Neutrophil (primary cell): ENCODE measurements around the gene SPTBN1.

Source experiments
- H3K27ac ChIP-seq: fragments of 200-600 bp; sonication (generic); 2 replicates; pipeline ENCODE4 v1.5.1; 2016; ENCODE audit warnings: mild to moderate bottlenecking, moderate library complexity
- H3K27me3 ChIP-seq: fragments of 200-600 bp; sonication (generic); 2 replicates; pipeline ENCODE4 v1.6.0; 2016; ENCODE audit warnings: mild to moderate bottlenecking
- H3K36me3 ChIP-seq: fragments of 200-600 bp; sonication (generic); 2 replicates; pipeline ENCODE4 v1.5.1; 2017
- H3K4me1 ChIP-seq, 2 experiments: fragments of 200-600 bp in 1 of 2; sonication (generic) in 1 of 2; 1 replicate in 1 of 2; 2 replicates in 1 of 2; pipeline versions ENCODE4 v1.5.1 to v1.6.1; 2013 to 2016; ENCODE audit warnings: low read depth in 1 of 2, low read length in 1 of 2, mild to moderate bottlenecking in 1 of 2, moderate library complexity in 1 of 2; ENCODE audit not compliant: control insufficient read depth in 1 of 2, insufficient read depth in 1 of 2
- H3K4me3 ChIP-seq, 2 experiments: fragments of 200-600 bp in 1 of 2; sonication (generic) in 1 of 2; 1 replicate in 1 of 2; 2 replicates in 1 of 2; pipeline ENCODE4 v1.5.1; 2013 to 2016; ENCODE audit warnings: low read depth in 1 of 2, low read length in 1 of 2, mild to moderate bottlenecking in 1 of 2, moderate library complexity in 1 of 2
- H3K9me3 ChIP-seq: fragments of 200-600 bp; sonication (generic); 2 replicates; pipeline ENCODE4 v1.5.1; 2016
- CTCF ChIP-seq: fragments of 200-600 bp; sonication (generic); IDR thresholded peaks from 2 replicates; pipeline ENCODE4 v1.5.1; 2016; ENCODE audit warnings: antibody characterized with exemption

The SPTBN1 gene

GRCh38 chr2:54549917-54550518 lies 93.9 kb downstream of the SPTBN1 start:
- H3K36me3 ChIP-seq, result no peaks in the 10 kb centered on the region
- no peaks in the 10 kb centered on the region for H3K27me3 ChIP-seq
- H3K4me3 ChIP-seq, result no peak overlapping the region
- no peak for TF ChIP-seq CTCF
- H3K27ac ChIP-seq, result no peak overlapping the region
- no peaks in the 10 kb centered on the region for H3K4me1 ChIP-seq
- H3K9me3 ChIP-seq, result no peaks in the 10 kb centered on the region

GRCh38 chr2:54550547-54550946 lies 94.4 kb downstream of the SPTBN1 start:
- TF ChIP-seq CTCF, result no peak
- H3K36me3 ChIP-seq, result no peaks in the 10 kb centered on the region
- H3K27me3 ChIP-seq, result no peaks in the 10 kb centered on the region
- no peaks in the 10 kb centered on the region for H3K4me1 ChIP-seq
- no peaks in the 10 kb centered on the region for H3K9me3 ChIP-seq
- H3K4me3 ChIP-seq, result no peak overlapping the region
- no peak overlapping the region for H3K27ac ChIP-seq

GRCh38 chr2:54551123-54551756 lies 95.1 kb downstream of the SPTBN1 start:
- Histone ChIP-seq H3K4me1 (no peaks in the 10 kb centered on the region), H3K9me3 (no peaks in the 10 kb centered on the region), H3K27ac (no peak overlapping the region), H3K4me3 (no peak overlapping the region), H3K36me3 (no peaks in the 10 kb centered on the region), H3K27me3 (no peaks in the 10 kb centered on the region)
- TF ChIP-seq CTCF, result no peak

DNA sequence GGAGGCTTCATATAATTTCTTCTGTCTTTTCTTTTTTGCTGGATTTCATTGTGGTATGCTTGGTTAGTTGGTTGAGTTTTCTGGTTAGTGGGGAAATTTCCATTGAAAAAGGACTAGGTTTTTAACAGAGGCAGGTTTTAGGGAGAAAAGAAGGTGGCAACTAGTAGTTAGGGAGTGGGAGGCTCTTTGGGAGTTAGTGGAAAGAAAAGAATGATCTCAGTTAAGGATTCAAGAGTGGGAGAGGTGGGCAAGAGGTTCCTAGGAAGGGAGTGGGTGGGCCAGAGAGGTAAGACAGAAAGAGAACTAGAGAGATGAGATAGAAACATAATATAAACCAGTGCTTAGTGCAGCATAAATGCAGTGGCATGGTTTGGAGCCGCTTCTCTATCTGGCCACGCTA lies 96.9 kb downstream of the SPTBN1 start:
- TF ChIP-seq CTCF, result no peak
- H3K4me3 ChIP-seq, result no peak overlapping the region
- no peaks in the 10 kb centered on the region for H3K27me3 ChIP-seq
- H3K27ac ChIP-seq, result no peak overlapping the region
- H3K4me1 ChIP-seq, result peaks cover 6 to 7% of the 10 kb centered on the region in 2 experiments
- no peaks in the 10 kb centered on the region for H3K36me3 ChIP-seq
- H3K9me3 ChIP-seq, result no peaks in the 10 kb centered on the region

GRCh38 chr2:54553775-54554174 lies 97.6 kb downstream of the SPTBN1 start:
- Histone ChIP-seq H3K4me3 (no peak overlapping the region), H3K4me1 (peaks cover 6 to 7% of the 10 kb centered on the region in 2 experiments), H3K27ac (no peak overlapping the region), H3K36me3 (no peaks in the 10 kb centered on the region), H3K27me3 (no peaks in the 10 kb centered on the region), H3K9me3 (no peaks in the 10 kb centered on the region)
- no peak for TF ChIP-seq CTCF
